Stimulated activated CD4-positive, alpha-beta T cell treated with anti-CD3 and anti-CD28 coated beads, Interleukin-1b, Interleukin-23, amount 100 ng/mL, for 4 hours (primary cell): ENCODE data around the gene KANSL1.
"Not testable (repeated sequence)": the region's sequence is repeated elsewhere in the genome, so short reads cannot be mapped to it uniquely, and the experiment has no call there.

ENCODE experiments used
- DNase-seq, 2 donors: peaks; one replicate each; pipeline ENCODE4 v3.0.0-alpha.2; 2020; ENCODE audit warnings: low read depth in 2 of 2

The KANSL1 gene

DNA sequence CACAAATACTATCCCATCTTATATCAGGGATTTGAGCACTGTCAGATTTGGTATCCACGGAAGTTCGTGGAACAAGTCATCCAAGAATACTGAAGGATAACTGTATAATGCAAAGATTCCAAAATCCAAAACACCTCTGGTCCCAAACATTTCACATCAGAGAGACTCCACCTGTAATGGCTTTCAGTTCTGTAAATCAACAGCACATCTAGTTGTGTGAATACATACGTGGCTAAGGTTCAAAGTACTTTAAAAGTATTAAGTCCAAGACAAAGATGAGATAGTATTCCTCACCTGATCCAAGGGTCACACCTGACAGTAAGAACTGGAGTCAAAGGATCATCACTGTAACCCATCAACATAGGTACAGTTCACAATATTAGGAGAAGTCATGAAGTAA, 54.8 kb downstream of the KANSL1 start:
- DNase-seq, result no peak

DNA sequence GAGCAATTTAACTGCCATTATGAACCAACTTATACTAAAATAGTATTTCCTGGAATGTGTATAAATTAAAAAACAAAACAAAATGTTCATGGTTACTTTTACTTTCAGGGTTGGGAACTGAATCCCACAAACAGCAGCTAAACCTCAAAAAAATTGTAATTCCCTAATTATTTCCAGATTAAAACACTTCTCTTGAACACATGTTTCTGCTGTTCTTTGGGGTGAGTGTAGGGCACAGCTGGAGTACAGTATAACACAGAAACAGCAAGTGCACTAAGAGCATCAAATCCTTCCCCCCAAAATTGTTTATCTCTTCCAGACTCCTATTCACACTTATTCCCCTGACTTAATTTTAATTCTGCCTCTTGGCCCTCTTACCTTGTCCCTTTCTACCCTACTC, 56.4 kb downstream of the KANSL1 start:
- no peak for DNase-seq

DNA sequence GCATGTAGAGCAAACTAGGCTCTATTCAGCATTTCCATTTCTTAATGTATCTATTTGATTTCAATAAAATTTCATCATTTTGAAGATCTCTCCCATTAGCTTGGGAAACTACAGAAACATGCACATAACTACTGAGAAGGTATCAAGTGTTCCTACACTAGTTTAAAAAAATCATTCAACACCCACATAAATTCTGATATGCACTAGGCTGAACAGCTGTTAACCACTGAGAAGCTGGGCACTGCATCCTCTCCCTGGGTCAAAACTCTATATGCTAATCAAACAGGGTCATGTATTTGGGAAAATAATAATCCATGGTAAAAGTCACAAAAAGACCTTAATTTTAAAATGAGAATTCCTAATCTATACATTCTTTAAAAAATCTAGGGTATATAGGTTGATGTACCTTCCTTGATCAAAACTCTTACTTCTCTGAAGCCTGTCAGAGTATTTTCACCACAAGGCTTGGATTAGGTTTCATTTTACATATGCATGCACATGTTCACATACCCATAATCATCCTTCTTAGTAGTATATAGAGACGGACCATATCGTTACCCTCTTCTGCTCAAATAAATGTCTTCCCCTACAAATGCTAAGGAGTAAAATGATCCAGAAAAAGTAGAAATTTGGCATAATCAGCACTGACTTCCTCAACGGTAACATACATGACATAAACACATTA, 57.2 kb downstream of the KANSL1 start:
- no peak for DNase-seq

DNA sequence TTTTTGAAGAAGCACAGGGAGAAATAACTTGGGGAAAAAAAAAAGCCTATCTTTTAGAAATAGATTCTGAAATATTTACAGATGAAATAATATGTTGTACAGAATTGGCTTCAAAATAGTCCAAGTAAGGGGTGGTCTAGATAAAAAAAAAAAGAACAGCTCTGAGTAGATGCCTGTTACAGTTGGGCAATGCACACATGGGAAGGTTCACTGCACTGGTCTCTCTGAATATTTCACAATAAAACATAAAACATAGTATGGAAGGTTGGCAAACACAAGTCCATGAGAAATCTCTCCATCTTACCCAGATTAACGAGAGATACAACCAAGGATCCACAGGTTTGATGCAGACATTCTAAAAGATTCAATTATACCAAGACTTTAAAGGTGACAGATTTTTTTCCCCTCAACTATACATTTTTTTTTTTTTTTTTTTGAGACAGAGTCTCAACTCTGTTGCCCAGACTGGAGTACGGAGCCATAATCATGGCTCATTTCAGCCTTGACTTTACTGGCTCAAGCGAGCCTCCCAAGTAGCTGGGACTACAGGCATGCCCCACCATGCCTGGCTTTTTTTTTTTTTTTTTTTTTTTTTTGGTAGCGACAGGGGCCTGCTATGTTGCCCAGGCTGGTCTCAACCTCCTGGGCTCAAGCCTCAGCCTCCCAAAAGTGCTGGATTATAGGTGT, 58.0 kb downstream of the KANSL1 start:
- DNase-seq, result no peak

DNA sequence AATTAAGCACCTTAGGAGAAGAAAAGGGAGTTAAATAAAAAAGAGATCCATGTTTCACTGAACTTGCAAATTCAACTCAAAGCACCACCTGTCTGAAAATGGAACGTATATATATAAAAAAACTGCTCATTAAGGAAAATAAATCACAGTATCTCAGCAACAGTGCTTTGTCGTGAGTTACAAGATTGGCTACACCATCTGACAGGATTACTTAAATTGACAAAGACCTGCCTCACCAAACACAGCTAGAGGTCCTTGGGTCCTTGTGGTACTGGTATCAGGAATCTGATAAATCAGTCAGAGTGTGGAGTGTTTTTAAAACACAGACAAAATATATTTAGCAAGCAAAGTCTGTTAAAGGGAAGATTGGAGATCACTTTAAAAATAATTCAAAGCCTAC, 63.9 kb downstream of the KANSL1 start:
- DNase-seq, result no peak

DNA sequence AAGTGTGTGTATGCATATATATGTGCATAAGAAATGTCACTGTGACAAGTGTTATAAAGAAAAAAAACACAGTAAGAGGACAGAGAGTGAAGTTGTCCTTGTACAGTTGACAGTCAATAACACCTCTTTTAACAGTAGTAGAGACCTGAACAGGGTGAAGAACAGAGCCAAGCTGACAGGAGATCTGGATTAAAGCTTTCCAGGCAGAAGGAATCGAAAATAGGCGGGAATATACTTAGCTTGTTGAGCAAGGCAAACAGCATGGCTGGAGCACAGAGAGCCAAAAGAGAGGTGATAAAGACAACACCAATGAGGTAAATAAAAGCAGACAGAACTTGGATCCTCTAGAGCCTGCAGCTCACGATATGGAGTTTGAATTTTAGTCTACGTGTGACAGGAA, 64.8 kb downstream of the KANSL1 start:
- no peak for DNase-seq

DNA sequence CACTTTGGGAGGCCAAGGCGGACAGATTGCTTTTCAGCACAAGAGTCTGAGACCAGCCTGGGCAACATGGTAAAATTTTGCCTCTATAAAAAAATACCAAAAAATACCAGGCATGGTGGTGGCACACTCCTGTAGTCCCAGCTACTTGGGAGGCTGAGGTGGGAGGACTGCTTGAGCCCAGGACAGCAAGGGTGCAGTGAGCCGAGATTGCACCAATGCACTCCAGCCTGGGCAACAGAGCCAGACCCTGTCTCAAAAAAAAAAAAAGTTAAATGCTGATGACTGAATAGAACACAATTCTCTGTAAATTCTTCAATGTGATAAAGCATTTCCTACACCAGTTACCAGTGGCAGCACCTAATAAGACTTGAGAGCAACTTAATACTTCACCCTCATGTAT, 65.7 kb downstream of the KANSL1 start:
- DNase-seq, result no peak

DNA sequence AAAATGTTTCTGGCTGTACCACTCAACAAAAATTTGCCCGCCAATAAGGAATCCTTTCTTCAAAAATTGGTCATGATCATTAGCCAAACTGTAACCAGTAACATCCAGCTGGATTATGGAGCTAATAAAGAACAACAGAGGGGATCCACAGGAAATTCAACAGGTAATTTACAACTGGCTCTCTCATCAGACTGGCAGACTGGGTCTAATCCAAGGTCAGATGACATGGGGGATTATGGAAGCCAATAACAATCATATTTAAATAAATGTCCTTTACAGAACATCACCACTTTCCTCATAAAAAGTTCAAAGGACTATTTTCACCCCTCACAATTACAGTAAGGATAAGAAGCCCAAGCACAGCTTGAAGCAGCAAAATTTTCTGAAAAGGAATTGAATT, 66.4 kb downstream of the KANSL1 start:
- DNase-seq, result no peak

DNA sequence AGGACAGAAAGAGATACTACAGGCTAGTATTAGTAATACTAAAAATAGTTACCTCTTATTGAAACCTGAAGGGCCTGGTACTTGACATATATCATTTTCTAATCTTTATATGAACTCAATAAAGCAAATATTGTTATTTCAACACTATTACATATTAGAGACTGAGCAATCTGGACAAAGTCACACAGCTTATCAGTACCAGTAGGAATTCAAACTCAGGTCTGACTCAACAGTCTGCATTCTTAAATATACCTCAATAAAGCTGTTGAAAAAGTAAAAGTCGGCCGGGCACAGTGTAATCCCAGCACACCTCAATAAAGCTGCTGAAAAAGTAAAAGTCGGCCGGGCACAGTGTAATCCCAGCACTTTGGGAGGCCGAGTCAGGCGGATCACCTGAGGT, 67.4 kb downstream of the KANSL1 start:
- no peak for DNase-seq

DNA sequence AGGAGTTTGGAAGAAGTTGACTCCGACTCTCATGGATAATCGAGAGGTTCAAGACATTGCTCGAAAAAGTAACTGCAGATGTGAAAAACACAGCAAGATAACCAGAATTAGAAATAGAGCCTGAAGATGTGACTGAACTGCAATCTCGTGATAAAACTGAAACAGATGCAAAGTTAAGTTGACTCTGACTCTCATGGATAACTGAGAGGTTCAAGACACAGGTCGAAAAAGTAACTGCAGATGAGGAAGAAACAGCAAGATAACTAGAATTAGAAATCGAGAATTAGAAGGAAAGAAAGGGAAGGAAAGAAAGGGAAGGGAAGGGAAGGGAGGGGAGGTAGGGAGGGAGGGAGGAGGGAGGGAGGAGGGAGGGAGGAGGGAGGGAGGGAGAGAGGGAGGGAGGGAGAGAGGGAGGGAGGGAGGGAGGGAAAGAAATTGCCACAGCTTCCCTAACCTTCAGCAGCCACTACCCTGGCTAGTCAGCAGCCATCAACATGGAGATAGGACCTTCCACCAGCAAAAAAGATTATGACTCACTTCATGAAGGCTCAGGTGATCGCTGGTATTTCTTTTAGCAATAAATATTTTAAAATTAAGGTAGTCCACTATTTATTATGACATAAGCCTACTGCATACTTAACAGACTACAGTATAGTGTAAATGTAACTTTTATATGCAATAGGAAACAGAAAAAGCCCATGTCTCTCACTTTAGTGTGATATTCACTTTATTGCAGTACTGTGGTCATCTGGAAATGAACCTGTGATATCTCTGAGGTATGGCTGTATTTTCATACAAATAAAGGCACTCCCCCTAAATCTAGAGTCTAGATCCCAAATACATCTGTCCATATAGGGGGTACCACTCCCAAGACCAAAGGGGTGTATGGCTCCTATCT, 68.3 kb downstream of the KANSL1 start:
- DNase-seq, result no peak

DNA sequence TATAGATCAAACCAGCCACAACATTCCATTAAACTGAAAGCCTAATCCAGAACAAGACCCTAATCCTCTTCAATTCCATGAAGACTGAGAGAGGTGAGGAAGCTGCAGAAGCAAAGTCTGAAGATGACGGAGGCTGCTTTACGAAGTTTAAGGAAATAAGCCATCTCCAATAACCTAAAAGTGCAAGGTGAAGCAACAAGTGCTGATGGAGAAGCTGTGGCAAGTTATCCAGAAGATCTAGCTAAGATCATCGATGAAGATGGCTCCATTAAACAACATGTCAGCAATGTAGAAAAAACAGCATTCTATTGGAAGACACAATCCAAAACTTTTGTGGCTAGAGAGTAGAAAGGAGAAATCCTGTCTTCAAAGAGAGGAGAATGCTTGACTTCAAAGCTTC, 69.6 kb downstream of the KANSL1 start:
- DNase-seq, result no peak

DNA sequence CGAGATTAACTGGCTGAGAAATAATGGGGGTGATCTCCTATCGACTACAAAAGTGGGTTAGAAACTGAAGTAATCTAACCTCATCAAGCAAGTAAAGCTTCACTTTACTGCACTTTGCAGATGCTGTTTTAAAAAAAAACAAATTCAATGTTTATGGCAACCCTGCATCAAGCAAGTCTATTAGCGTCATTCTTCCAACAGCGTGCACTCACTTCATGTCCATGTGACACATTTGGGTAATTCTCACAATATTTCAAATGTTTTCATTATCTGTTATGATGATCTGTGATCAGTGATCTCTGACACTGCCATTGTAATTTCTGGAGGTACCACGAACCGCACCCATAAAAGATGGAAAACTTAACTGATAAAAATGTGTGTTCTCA, 70.8 kb downstream of the KANSL1 start:
- no peak for DNase-seq

DNA sequence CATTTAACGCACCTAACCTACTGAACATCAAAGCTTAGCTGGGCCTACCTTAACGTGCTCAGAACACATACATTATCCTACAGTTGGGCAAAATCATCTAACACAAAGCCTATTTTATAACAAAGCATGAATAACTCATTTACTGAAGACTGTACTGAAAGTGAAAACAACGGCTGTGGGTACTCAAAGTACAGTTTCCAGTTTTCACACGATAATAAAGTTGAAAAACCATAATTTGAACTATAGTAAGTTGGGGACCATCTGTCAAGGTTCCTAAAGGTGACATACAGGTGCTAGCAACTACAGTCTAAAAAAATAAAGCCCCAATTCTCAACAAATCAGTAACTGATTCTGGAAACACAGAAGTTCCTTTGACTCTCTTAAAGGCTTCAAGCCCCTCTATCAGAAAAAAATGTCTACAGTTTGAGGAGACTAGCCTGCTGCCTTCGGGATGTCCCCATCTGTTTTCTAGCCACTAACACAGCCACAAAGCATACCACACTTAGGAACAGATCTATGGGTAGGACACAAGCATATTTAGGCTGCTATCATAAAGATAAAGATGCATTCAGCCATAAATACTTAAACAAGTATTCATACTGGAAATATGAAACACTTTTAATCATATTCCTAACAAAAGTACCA, 71.3 kb downstream of the KANSL1 start:
- DNase-seq, result no peak

DNA sequence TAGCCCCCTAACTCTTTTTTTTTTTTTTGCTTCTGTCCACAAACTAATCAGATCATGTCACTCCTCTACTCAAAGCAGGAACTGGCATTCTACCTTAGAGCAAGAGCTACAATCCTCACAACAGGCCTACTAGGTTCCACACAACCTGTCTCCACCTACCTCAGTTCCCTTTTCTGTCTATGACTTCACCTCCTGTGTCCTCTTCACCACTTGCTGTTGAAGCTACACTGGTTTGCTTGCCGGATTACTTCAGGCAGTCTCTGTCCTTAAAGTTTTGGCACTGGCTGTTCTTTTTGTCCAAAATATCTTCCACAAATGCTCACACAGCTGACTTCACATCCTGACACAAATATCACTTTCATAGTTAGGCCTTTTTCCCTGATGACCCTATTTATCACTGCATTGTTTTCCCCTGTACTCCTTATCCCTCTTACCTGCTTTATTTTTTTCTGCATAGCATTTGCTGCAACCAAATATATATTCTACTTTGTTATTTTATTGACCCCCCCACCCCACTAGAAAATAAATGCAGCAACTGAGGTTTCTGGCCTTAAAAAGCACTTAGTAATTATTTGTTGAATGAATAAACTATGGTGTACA, 72.0 kb downstream of the KANSL1 start:
- DNase-seq, result no peak

DNA sequence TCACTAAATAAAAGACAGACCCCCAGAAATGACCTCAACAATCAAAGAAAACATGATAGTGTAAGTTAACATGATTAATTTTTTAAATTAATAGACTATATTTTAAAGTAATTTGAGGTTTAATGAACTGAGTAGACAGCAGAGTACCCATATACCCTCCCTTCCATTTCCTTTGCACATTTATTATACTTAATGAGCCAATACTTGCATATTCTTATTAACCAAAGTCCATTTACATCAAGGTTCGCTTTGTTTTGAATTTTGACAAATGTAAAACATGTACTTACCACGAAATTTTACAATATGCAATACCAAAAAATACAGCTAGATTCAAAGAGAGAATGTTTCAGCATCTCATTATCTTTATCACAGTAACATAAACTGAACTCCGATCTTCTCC, 72.7 kb downstream of the KANSL1 start:
- DNase-seq, result no peak

DNA sequence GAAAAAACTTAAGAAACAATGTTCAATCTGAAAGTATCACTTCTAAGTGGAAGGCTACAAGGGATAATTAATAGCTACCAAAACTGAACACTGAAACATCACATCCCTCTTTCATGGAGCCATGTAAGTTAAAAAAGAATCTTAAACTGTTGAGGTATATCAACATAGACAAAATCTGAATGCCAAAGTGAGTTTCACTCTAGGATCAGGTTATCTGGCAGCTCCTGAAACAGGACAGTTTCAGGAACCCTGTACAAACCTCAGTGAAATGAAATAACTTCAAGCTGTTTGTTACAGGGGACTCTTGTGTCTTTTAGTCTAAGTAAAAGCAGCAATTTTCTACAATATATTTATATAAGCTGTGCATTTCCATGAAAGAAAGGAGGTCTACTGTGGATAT, 73.2 kb downstream of the KANSL1 start:
- no peak for DNase-seq

DNA sequence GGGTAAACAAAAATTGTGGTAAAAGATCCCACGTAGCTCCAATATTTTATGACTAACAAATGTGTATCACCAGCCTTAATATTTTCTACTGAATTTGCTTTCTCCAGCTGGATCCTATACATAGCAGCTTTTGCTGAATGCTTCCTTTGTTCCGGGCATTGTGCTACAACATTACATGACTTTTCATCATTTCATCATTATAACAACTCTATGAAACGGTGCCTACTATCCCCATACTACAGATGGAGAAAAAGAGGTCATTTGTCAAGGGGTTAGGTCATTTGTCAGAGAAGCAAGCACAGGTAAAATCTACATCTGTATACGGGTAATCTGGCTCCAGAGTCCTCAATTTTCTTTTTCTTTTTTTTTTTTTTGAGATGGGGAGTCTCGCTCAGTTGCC, 74.3 kb downstream of the KANSL1 start:
- DNase-seq, result no peak

DNA sequence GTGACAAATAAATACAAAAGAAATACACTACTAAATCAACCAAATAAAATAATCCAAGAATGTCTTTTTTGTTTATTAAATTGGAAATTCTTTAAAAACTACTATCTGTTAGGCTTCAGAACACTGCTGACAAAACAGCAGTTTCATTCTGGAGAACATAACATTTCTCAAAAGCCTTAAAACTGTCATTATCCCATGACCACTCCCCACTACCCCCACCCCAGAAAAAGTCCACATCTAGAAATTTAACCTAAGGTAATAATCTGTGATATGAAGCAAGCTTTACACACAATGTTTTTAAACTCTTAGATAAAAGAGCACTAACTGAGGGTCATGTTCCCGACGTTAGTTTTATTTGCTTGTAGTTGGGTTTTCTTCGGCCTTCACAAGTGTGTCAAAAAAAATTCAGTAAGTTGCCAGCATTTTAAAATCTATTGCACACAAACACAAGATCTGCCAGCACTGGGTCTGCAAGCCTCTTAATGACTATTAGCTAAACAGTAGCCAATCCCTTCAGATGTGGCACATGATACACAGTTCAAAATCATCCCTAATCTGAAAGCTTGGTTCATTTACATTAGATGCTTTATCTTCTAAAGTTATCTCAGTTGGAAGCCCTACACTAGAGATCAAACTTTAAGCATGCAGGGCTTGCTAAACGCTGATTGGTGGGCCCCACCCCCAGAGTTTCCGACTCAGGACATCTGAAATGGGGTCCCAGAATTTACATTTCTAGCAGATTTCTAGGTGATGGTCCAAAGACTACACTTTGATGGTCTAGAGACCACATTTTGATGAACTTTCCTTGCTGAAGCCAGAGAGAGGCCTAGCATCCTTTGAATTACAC, 75.2 kb downstream of the KANSL1 start:
- DNase-seq, result no peak

DNA sequence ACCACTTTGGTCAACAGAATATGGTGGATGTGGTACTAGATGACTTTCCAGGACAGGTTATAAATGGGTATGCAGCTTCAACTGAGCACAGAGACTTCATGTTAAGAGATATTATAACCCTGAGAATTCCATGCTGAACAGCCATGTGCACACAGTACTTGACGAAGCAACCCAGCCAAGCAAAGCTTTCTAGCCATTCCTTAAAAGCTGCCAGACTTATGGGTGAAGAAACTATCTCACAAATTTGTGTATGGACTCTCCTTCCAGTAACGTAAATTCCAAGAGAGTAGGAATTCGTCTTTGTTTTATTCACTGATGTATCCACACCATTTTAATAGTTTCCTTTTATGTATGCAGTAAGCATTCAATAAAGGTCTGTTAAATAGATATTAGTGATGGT, 76.1 kb downstream of the KANSL1 start:
- no peak for DNase-seq

DNA sequence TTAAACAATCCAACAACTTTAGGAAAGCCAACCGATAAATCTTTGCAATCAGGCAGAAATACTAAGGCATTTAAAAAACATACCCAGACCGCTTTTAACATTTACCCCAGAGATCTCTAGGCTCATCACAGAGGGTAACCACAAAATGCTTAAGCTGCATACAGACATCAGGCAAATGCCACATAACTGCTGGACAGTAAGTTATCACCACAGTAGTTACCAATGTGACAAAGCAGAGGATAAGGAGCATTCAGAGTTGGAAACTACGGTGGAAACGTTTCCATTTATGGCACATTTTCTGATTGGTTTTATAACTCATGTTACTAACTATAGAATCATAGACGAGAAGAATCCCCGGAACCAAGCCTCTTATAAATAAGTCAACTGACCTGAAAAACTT, 77.5 kb downstream of the KANSL1 start:
- DNase-seq, result no peak

DNA sequence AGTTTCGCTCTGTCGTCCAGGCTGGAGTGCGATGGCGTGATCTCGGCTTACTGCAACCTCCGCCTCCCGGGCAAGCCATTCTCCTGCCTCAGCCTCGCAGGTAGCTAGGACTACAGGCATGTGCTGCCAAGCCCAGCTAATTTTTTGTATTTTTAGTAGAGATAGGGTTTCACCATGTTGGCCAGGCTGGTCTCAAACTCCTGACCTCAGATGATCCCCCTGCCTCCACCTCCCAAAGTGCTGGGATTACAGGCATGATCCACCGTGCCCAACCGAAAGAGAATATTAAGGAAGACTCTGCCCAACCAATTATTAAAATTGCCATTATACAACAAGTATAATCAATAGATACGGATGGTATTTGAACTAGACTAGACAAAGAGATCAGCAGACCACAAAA, 82.0 kb downstream of the KANSL1 start:
- not testable (repeated sequence) for DNase-seq
